Activated naive CD8-positive, alpha-beta T cell treated with anti-CD3 and anti-CD28 coated beads, Interleukin-2, amount 10 ng/mL, durations not matched to agents 7 days and 5 days (primary cell): ENCODE results near the gene FOXO3B. TPM values are rescaled to one million over a fixed set of nuclear protein-coding genes. Genes with fewer than 3 reads are reported as not detected.
"Not testable (repeated sequence)": the region's sequence is repeated elsewhere in the genome, so short reads cannot be mapped to it uniquely, and the experiment has no call there.

Source experiments
- ATAC-seq: fragments of 150-1000 bp; cut with Tn5 transposase; one replicate; pipeline ENCODE4 v1.10.0; 2021; ENCODE audit warnings: low read depth, moderate library complexity
- POLR2A ChIA-PET: fragments of 350-600 bp; sonication (Branson Sonifier 250); formaldehyde crosslinking; loops from one replicate; lab custom pipeline; 2021; ENCODE audit warnings: antibody characterized with exemption; lab: Charles Lee
- DNase-seq: peaks from one replicate; pipeline ENCODE4 v3.0.0; 2021
- H3K27ac Mint-ChIP-seq: one replicate; pipeline ENCODE4 v1.8.0; 2022; ENCODE audit warnings: mild to moderate bottlenecking, mixed read lengths
- H3K27me3 Mint-ChIP-seq: one replicate; pipeline ENCODE4 v1.8.0; 2022; ENCODE audit warnings: mild to moderate bottlenecking, moderate library complexity, mixed read lengths
- H3K36me3 Mint-ChIP-seq: one replicate; pipeline ENCODE4 v1.8.0; 2021; ENCODE audit warnings: mild to moderate bottlenecking, mixed read lengths
- H3K4me1 Mint-ChIP-seq: one replicate; pipeline ENCODE4 v1.8.0; 2021; ENCODE audit warnings: mixed read lengths
- H3K4me3 Mint-ChIP-seq: one replicate; pipeline ENCODE4 v1.8.0; 2022; ENCODE audit warnings: mild to moderate bottlenecking, moderate library complexity, mixed read lengths
- H3K9me3 Mint-ChIP-seq: one replicate; pipeline ENCODE4 v1.8.0; 2021; ENCODE audit warnings: mixed read lengths
- total RNA-seq, 2 experiments: library from RNA; stranded (reverse); gene quantifications; one replicate each; pipeline ENCODE4 v1.2.3, GENCODE V29; 2021

FOXO3B gene
- total RNA-seq, 2 experiments from 2014 or later, result 4.2 to 4.8 TPM

DNA sequence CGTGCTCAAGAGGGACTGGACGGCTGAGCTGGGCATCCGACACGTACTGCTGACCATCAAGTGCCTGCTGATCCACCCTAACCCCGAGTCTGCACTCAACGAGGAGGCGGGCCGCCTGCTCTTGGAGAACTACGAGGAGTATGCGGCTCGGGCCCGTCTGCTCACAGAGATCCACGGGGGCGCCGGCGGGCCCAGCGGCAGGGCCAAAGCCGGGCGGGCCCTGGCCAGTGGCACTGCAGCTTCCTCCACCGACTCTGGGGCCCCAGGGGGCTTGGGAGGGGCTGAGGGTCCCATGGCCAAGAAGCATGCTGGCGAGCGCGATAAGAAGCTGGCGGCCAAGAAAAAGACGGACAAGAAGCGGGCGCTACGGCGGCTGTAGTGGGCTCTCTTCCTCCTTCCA lies 4.7 kb downstream of the FOXO3B start:
- H3K4me1 Mint-ChIP-seq, H3K27me3 Mint-ChIP-seq, H3K27ac Mint-ChIP-seq, H3K9me3 Mint-ChIP-seq, POLR2A ChIA-PET, DNase-seq, ATAC-seq, H3K4me3 Mint-ChIP-seq: not testable (repeated sequence)
- H3K36me3 Mint-ChIP-seq, result peaks cover 27% of the 10 kb centered on the region

DNA sequence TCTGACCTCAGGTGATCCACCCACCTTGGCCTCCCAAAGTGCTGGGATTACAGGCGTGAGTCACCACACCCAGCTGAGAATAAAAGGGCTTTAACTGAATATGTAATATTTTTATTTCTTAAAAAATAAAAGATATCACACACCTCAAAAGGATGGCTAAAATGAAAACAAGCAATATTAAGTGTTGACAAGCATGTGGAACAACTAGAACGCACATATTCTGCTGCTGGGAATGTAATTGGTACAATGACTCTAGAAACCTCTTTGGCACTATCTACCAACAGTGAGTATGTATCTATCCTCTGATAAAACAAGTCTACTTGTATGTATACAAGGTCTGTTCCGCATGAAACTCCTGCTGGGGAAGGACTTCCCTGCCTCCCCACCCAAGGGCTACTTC lies 5.2 kb downstream of the FOXO3B start:
- ATAC-seq, POLR2A ChIA-PET: not testable (repeated sequence)
- H3K36me3 Mint-ChIP-seq, result peaks cover 29% of the 10 kb centered on the region

DNA sequence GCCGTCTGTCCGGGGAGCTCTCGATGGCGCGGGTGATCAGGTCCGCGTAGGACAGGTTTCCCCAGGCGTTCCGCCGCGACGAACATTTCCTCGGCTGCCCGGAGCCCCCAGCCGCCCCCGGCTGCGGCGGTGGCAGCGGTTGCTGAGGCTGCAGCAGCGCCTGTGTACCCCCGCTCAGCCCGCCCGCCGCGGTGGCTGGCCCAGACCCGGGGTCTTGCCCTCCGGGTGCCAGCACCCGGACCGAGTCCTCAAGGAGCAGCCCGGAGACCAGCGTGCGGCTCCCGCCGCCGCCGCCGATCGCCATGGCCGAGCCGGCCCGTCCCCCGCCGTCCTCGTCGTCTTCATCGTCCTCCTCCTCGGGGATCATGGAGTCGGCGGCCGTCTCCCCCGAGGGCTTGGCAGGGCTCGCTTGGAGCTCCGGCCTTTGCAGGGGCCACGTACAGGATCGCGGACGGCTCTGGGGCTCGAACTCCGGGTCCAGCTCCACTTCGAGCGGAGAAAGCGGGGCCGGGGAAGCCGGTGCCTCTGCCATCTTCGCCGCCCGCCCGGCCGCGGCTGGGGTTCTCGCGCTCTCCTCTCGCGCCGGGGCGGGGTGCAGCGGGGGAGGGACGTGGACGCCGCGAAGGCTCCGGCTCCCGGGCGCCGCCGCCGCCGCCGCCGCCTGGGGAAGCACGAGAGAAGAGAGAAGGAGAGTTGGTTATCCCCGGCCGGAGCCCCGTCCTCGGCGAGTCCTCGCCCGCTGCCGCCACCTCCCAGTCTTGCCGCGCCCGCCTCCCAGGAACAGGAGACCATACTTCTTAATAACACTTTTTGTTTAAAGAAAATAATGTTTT lies 9.5 kb downstream of the FOXO3B start:
- Mint-ChIP-seq H3K36me3 (peaks cover 47% of the 10 kb centered on the region), H3K9me3 (peaks cover 13% of the 10 kb centered on the region)
- H3K27ac Mint-ChIP-seq, ATAC-seq, H3K4me1 Mint-ChIP-seq, POLR2A ChIA-PET, H3K27me3 Mint-ChIP-seq, DNase-seq, H3K4me3 Mint-ChIP-seq: not testable (repeated sequence)

More for the DNA sequence above, 5.2 kb downstream of the FOXO3B start:
- not testable (repeated sequence) for DNase-seq, H3K4me3 Mint-ChIP-seq, H3K27me3 Mint-ChIP-seq, H3K27ac Mint-ChIP-seq, H3K9me3 Mint-ChIP-seq, H3K4me1 Mint-ChIP-seq

DNA sequence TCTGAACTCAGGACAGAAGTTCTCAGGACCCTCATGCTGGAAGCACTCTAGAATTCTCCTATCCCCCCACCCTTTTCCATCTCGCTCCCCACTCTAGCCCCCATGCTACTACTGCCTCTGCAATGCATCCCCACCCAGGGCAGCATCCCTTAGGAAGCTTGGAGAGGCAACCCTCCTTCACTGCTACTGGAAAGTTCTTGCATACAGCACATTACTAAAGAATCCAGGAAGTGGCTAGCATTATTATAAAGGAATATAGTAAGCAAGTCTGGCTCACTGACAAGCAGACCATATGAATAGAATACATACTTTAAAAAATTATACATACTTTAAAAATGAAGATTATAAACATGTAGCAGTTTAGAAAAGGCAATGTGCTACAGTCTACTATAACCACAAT lies 13.5 kb downstream of the FOXO3B start:
- H3K27ac Mint-ChIP-seq, H3K9me3 Mint-ChIP-seq, H3K27me3 Mint-ChIP-seq, DNase-seq, H3K4me1 Mint-ChIP-seq, ATAC-seq, POLR2A ChIA-PET, H3K4me3 Mint-ChIP-seq: not testable (repeated sequence)
- peaks cover 30% of the 10 kb centered on the region for H3K36me3 Mint-ChIP-seq

DNA sequence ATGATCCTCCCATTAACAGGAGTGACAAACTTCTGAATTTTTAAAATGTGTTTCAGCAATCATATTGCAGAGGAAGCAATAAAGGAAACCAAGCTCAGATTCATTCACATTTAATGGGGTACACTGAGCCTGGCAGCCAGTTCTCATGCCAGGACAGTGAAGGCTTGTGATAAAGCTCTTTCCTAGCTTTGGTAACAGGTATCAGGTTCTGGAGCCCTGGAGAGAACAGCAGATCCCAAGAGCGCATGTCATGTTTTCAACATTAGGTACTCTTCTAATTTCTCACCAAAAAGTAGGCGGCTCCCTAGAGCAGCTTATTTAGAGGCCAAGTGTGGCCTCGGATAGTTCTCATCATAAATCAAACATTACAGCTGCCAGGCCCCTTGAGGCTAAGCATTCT lies 14.6 kb downstream of the FOXO3B start:
- H3K4me1 Mint-ChIP-seq, H3K27ac Mint-ChIP-seq, ATAC-seq, POLR2A ChIA-PET, H3K4me3 Mint-ChIP-seq, H3K27me3 Mint-ChIP-seq, DNase-seq: not testable (repeated sequence)
- Mint-ChIP-seq H3K36me3 (peaks cover 29% of the 10 kb centered on the region), H3K9me3 (peaks cover 13% of the 10 kb centered on the region)

DNA sequence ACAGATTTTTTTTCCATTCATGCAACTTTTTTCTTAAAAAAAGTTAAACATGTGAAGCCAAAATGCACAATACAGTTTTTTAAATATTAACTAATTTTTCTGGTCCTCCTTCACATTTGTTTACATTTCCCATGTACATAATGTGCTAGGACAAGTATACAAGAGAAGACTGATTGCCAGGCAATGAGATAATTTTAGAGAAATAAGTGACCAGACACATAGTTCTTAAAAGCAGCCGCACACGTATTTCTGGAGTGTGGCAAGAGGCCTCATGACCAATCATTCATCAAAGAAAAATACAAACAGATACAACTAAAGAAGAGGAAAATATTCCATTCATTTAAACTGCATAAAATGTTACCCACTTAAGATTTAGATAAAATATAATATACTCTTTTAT lies 15.8 kb downstream of the FOXO3B start:
- Mint-ChIP-seq H3K9me3 (peaks cover 15% of the 10 kb centered on the region), H3K36me3 (peaks cover 22% of the 10 kb centered on the region)
- H3K27ac Mint-ChIP-seq, H3K4me1 Mint-ChIP-seq, POLR2A ChIA-PET, H3K4me3 Mint-ChIP-seq, DNase-seq, H3K27me3 Mint-ChIP-seq, ATAC-seq: not testable (repeated sequence)

DNA sequence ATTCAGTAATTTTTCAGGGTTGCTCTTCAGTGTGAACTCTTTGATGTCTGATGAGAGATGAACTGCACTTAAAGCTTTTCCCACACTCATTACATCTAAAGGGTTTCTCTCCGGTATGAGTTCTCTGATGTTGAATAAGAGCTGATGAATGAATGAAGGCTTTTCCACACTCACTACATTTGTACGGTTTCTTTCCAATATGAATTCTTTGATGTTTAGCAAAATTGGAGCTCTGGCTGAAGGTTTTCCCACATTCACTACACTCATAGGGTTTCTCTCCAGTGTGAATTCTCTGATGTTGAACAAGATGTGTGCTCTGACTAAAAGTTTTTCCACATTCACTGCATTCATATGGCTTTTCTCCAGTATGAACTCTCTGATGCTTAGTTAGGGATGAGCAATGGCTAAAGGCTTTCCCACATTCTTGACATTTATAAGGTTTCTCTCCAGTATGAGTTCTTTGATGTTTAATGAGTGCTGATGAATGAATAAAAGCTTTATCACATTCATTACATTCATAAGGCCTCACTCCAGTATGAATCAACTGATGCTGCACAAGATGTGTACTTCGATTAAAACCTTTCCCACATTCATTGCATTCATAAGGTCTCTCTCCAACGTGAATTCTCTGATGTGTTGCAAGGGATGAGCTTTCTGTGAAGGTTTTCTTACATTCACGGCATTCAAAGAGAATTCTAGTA lies 20.0 kb downstream of the FOXO3B start:
- peaks cover 12% of the 10 kb centered on the region for H3K9me3 Mint-ChIP-seq
- H3K36me3 Mint-ChIP-seq, H3K27ac Mint-ChIP-seq, POLR2A ChIA-PET, H3K4me3 Mint-ChIP-seq, ATAC-seq, H3K4me1 Mint-ChIP-seq, H3K27me3 Mint-ChIP-seq, DNase-seq: not testable (repeated sequence)

DNA sequence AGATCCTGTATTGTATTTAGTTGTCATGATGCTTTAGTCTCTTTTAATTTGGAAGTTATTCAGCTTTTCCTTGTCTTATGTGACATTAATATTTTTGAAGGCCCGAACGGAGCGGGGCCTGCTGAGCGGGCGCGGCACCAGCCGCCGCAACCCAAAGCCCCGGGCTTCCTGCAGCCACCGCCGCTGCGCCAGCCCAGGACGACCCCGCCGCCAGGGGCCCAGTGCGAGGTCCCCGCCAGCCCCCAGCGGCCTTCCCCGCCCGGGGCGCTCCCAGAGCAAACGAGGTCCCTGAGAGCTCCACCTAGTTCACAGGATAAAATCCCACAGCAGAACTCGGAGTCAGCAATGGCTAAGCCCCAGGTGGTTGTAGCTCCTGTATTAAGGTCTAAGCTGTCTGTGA lies 32.0 kb downstream of the FOXO3B start:
- H3K9me3 Mint-ChIP-seq, ATAC-seq, POLR2A ChIA-PET, H3K4me3 Mint-ChIP-seq, DNase-seq, H3K4me1 Mint-ChIP-seq, H3K27ac Mint-ChIP-seq, H3K36me3 Mint-ChIP-seq: not testable (repeated sequence)
- H3K27me3 Mint-ChIP-seq, result peaks cover 13% of the 10 kb centered on the region

DNA sequence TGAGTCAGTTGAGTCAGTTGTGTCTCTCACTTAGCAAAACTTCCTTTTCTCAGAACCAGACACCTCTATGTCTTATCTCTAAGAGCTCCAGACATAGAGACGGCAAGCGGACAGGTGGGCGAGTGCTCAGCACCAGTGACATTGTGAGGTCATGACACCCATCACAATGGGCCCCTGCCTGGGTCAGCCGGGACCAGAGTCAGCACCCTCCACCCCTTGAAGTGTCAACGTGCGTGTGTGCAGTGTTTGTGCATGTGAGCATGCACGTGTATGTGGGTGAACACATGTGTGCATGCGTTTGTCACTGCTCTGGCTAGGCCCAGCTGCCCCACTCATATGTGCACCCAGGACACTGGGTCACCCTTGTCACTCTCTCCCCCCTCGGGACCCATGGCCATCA lies 37.8 kb downstream of the FOXO3B start, which contains the start of gene TBC1D28:
TSS of gene TBC1D28 (minus strand) at position 101 of the 400 bp plus-strand sequence. CDS start 3,039 bp downstream, outside the sequence.
- H3K9me3 Mint-ChIP-seq, H3K4me1 Mint-ChIP-seq, ATAC-seq, DNase-seq, H3K27me3 Mint-ChIP-seq, POLR2A ChIA-PET, H3K4me3 Mint-ChIP-seq, H3K36me3 Mint-ChIP-seq, H3K27ac Mint-ChIP-seq: not testable (repeated sequence)

DNA sequence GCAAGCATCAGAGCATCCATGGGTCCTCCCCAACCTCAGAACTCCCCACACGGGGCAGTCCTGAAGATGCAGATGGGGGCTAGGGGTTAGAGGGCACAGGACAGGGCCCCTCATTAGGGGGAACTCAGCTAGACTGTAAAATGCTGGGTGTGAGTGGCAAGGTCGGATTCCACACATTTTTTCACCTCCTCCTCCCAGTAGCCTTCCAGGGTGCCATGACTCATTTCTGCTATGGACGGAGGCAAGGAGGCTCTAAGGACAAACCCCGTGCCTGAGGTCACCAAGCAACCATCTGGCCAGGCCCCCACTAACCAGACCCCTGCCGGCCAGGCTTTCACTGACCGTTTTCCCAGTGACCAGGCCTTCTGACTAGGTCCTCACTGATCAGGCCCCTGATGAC lies 39.0 kb downstream of the FOXO3B start:
- H3K27me3 Mint-ChIP-seq, POLR2A ChIA-PET, DNase-seq, H3K27ac Mint-ChIP-seq, H3K36me3 Mint-ChIP-seq, ATAC-seq, H3K4me1 Mint-ChIP-seq, H3K9me3 Mint-ChIP-seq, H3K4me3 Mint-ChIP-seq: not testable (repeated sequence)

DNA sequence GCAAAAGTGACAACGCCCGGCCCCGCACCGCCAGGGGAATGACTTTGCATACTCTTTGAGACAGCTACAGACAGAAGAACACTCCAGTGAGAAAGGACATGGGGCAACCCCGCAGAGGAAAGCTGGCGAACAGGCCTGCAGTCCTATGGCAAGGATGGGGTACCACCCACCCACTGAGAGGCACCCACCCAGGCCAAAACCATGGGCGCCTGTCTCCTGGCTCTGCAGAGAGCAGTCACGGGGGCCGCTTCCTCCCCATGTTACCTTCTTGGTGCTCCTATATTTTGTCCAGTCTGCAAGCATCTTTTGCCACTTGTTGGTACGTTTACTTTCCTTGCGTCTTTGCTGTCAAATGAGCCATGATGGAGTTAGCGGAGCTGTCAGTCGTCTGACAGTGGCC lies 43.8 kb downstream of the FOXO3B start:
- H3K4me3 Mint-ChIP-seq, H3K27ac Mint-ChIP-seq, DNase-seq, H3K9me3 Mint-ChIP-seq, H3K36me3 Mint-ChIP-seq, ATAC-seq, POLR2A ChIA-PET, H3K4me1 Mint-ChIP-seq: not testable (repeated sequence)
- peaks cover 20% of the 10 kb centered on the region for H3K27me3 Mint-ChIP-seq

DNA sequence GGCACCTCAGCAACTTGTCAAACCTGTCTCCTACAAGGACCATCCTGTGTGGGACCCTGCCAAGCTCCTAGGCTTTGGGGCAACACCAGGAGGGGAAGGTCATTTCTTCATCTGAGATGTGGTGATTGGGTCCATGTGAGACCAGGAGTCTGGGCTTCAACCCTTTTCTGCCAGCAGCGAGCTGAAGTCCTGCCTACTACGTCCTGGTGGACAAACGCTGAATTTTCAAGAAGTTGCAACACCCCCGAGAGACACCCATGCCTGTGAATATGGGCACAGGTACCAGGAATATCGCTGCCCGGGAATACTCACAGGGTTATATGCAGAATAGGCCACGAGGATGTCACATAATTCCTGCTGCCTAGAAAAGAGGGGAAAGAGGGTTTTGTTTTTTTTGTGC lies 45.9 kb downstream of the FOXO3B start:
- DNase-seq, H3K4me3 Mint-ChIP-seq, POLR2A ChIA-PET, H3K36me3 Mint-ChIP-seq, H3K4me1 Mint-ChIP-seq, H3K27ac Mint-ChIP-seq, H3K9me3 Mint-ChIP-seq, ATAC-seq: not testable (repeated sequence)
- H3K27me3 Mint-ChIP-seq, result peaks cover 20% of the 10 kb centered on the region

DNA sequence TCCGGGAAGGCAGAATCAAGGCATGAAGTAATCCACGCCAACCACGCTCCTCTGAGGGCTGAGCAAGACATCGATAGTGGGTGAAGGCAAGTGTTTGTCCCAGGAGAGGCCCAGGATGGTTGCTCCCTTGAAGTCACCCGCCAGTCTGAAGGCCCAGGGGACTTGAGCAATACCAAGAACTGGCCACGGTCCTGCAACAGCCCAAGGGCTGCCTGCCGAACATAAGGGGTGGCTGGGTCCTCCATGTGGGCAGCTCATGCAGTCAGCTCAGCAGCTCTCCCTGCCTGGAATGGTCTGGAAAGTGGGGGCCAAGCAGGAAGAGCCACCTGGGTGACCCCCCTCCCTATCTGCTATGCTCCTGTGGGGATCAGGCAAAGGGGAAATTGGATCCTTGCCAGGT lies 46.3 kb downstream of the FOXO3B start:
- ATAC-seq, DNase-seq, H3K4me3 Mint-ChIP-seq, H3K4me1 Mint-ChIP-seq, POLR2A ChIA-PET, H3K27ac Mint-ChIP-seq, H3K9me3 Mint-ChIP-seq, H3K36me3 Mint-ChIP-seq: not testable (repeated sequence)
- H3K27me3 Mint-ChIP-seq, result peaks cover 20% of the 10 kb centered on the region
